IMR-90 (cell line): ENCODE results near the gene LNX1. TPM values are rescaled to one million over a fixed set of nuclear protein-coding genes. Genes with fewer than 3 reads are reported as not detected.
A peak's percentile ranks its signal among the peaks of the same experiment; 100 is the strongest.

Experiments
- ATAC-seq: fragments of 200-7000 bp; cut with Tn5 transposase; 2 replicates; pipeline ENCODE4 v1.9.1; 2020; ENCODE audit warnings: low read depth, mild to moderate bottlenecking, moderate library complexity
- BruUV-seq: library from RNA; stranded (reverse); fragments of 400-500 nt; replicated peaks from 2 replicates; lab custom pipeline; 2021; lab: Mats Ljungman, UMichigan
- CTCF ChIA-PET: fragments of 300-600 bp; formaldehyde crosslinking; extraction: SDS; loops from one replicate; lab custom pipeline; 2021; ENCODE audit warnings: antibody characterized with exemption; lab: Yijun Ruan, JAX
- POLR2A ChIA-PET: fragments of 300-600 bp; sonication (Branson Sonifier 250); formaldehyde crosslinking; loops from one replicate; lab custom pipeline; 2022; ENCODE audit warnings: antibody characterized with exemption; ENCODE audit not compliant: unreplicated experiment; lab: Charles Lee
- DNase-seq: peaks from one replicate; pipeline ENCODE4 v3.0.0; 2013
- H2AFZ ChIP-seq: replicated peaks from 2 replicates; pipeline ENCODE3; 2013; ENCODE audit warnings: low read length, mild to moderate bottlenecking; ENCODE audit not compliant: poor library complexity
- H2AK5ac ChIP-seq: 2 replicates; pipeline ENCODE4 v1.6.1; 2013; ENCODE audit warnings: low read depth, low read length, inconsistent platforms
- H2AK9ac ChIP-seq: replicated peaks from 2 replicates; pipeline ENCODE3; 2013; ENCODE audit warnings: mild to moderate bottlenecking, low read depth, low read length, moderate library complexity; ENCODE audit not compliant: poor library complexity
- H2BK120ac ChIP-seq: 2 replicates; pipeline ENCODE4 v1.6.1; 2013; ENCODE audit warnings: low read depth, low read length, inconsistent platforms
- H2BK15ac ChIP-seq: 3 replicates; pipeline ENCODE4 v1.6.1; 2013; ENCODE audit warnings: low read depth, low read length, inconsistent platforms
- H2BK20ac ChIP-seq: 2 replicates; pipeline ENCODE4 v1.6.1; 2013; ENCODE audit warnings: low read depth, mild to moderate bottlenecking, inconsistent platforms, low read length, moderate library complexity
- H2BK5ac ChIP-seq: 2 replicates; pipeline ENCODE4 v1.6.1; 2013; ENCODE audit warnings: mild to moderate bottlenecking, low read depth, low read length, inconsistent platforms; ENCODE audit not compliant: poor library complexity, severe bottlenecking
- H3K14ac ChIP-seq: replicated peaks from 2 replicates; pipeline ENCODE4 v1.6.1; 2013; ENCODE audit warnings: low read depth, low read length, inconsistent platforms
- H3K18ac ChIP-seq: 2 replicates; pipeline ENCODE4 v1.6.1; 2013; ENCODE audit warnings: low read depth, low read length, control low read depth
- H3K23ac ChIP-seq: 2 replicates; pipeline ENCODE4 v1.6.1; 2013; ENCODE audit warnings: low read depth, low read length, inconsistent platforms
- H3K27ac ChIP-seq: 2 replicates; pipeline ENCODE4 v1.5.1; 2013; ENCODE audit warnings: mild to moderate bottlenecking, control low read depth, low read length; ENCODE audit not compliant: insufficient read depth
- H3K27me3 ChIP-seq: 2 replicates; pipeline ENCODE4 v1.6.1; 2013; ENCODE audit warnings: low read length; ENCODE audit not compliant: control insufficient read depth, insufficient read depth
- H3K36me3 ChIP-seq: 2 replicates; pipeline ENCODE4 v1.6.1; 2013; ENCODE audit warnings: low read length, mixed read lengths; ENCODE audit not compliant: control insufficient read depth, insufficient read depth
- H3K4ac ChIP-seq: 2 replicates; pipeline ENCODE4 v1.6.1; 2013; ENCODE audit warnings: low read depth, low read length, inconsistent platforms
- H3K4me1 ChIP-seq: 2 replicates; pipeline ENCODE4 v1.6.1; 2013; ENCODE audit warnings: low read length, mixed read lengths; ENCODE audit not compliant: control insufficient read depth, insufficient read depth
- H3K4me2 ChIP-seq: 2 replicates; pipeline ENCODE4 v1.6.1; 2013; ENCODE audit warnings: low read depth, mild to moderate bottlenecking, control low read depth, low read length, moderate library complexity
- H3K4me3 ChIP-seq: 2 replicates; pipeline ENCODE4 v1.5.1; 2013; ENCODE audit warnings: low read depth, mild to moderate bottlenecking, control low read depth, low read length, moderate library complexity; ENCODE audit not compliant: insufficient read depth
- H3K56ac ChIP-seq: 2 replicates; pipeline ENCODE4 v1.6.1; 2013; ENCODE audit warnings: low read length, inconsistent platforms; ENCODE audit not compliant: insufficient read depth; ENCODE audit errors: extremely low read depth
- H3K79me1 ChIP-seq, 2 experiments: 2 replicates each; pipeline ENCODE4 v1.6.1; 2013; ENCODE audit warnings: low read length in 2 of 2, inconsistent platforms in 1 of 2, low read depth in 1 of 2
- H3K9ac ChIP-seq: 2 replicates; pipeline ENCODE4 v1.6.1; 2013; ENCODE audit warnings: low read depth, low read length, control low read depth
- H3K9me1 ChIP-seq: 2 replicates; pipeline ENCODE4 v1.6.1; 2013; ENCODE audit warnings: low read length, inconsistent platforms; ENCODE audit not compliant: insufficient read depth
- H3K9me3 ChIP-seq: 2 replicates; pipeline ENCODE4 v1.6.1; 2013; ENCODE audit warnings: low read length; ENCODE audit not compliant: control insufficient read depth, insufficient read depth
- H4K20me1 ChIP-seq: 2 replicates; pipeline ENCODE4 v1.6.1; 2013; ENCODE audit warnings: low read length, inconsistent platforms; ENCODE audit not compliant: insufficient read depth
- H4K5ac ChIP-seq: 2 replicates; pipeline ENCODE4 v1.6.1; 2013; ENCODE audit warnings: mild to moderate bottlenecking, low read depth, low read length, control low read depth
- H4K8ac ChIP-seq, 2 experiments: 2 replicates each; pipeline ENCODE4 v1.6.1; 2013; ENCODE audit warnings: low read depth in 2 of 2, low read length in 2 of 2, control low read depth in 1 of 2, inconsistent platforms in 1 of 2
- H4K91ac ChIP-seq: 2 replicates; pipeline ENCODE4 v1.6.1; 2013; ENCODE audit warnings: low read depth, low read length, inconsistent platforms; ENCODE audit not compliant: insufficient read depth
- ELK1 ChIP-seq: fragments of 150-350 bp; IDR thresholded peaks from 2 replicates; pipeline ENCODE4 v1.6.1; 2016; ENCODE audit warnings: low read depth, mild to moderate bottlenecking, low read length, moderate library complexity, borderline replicate concordance
- MAFK ChIP-seq: IDR thresholded peaks from 2 replicates; pipeline ENCODE4 v1.6.1; 2012; ENCODE audit warnings: low read depth, low read length, improper control_type of control experiment
- NFE2L2 ChIP-seq: fragments of 150-350 bp; IDR thresholded peaks from 2 replicates; pipeline ENCODE4 v1.6.1; 2016; ENCODE audit warnings: low read depth, mild to moderate bottlenecking, low read length
- RFX5 ChIP-seq: IDR thresholded peaks from 2 replicates; pipeline ENCODE4 v1.8.0; 2012; ENCODE audit warnings: low read depth, mild to moderate bottlenecking, low read length, moderate library complexity
- WGBS, 2 experiments: methylation state at CpG; one replicate each; pipeline versions ENCODE4 v1.1.5 to v1.1.7; 2013; ENCODE audit warnings: missing lambda C conversion rate in 2 of 2; ENCODE audit not compliant: insufficient read length in 1 of 2; ENCODE audit errors: extremely low coverage in 2 of 2; 5-methylcytosine and 5-hydroxymethylcytosine counted together
- dilution Hi-C: fragments of 300-500 bp; cut with HindIII; formaldehyde crosslinking; loops from one replicate; pipeline ENCODE4 v1.14.3; 2018; ENCODE audit warnings: low sequenced_read_pairs; ENCODE audit not compliant: unreplicated experiment
- in situ Hi-C: fragments of 300-500 bp; cut with MboI; formaldehyde crosslinking; loops from 3 replicates; pipeline ENCODE4 v1.14.3; 2019; ENCODE audit warnings: low sequenced_read_pairs, inconsistent platforms, mixed read lengths
- intact Hi-C: fragments of 100-400 bp; cut with micrococcal nuclease; formaldehyde crosslinking; loops from 2 replicates; pipeline ENCODE4 v1.10.0; 2022
- polyA plus RNA-seq, 3 experiments: library from polyadenylated mRNA; depleted of rRNA; stranded (reverse); fragments of >200 nt; gene quantifications; 2 replicates each; pipeline ENCODE4 v1.2.3, GENCODE V29; 2012; ENCODE audit warnings: low replicate concordance in 1 of 3
- total RNA-seq: library from RNA; depleted of rRNA; stranded (reverse); fragments of >200 nt; gene quantifications from 2 replicates; pipeline ENCODE4 v1.2.3, GENCODE V29; 2012
- TF ChIP-seq, protein P1 (sequence below): conservative IDR thresholded peaks from 2 replicates; pipeline ENCODE4 v1.5.1; 2012; ENCODE audit warnings: mild to moderate bottlenecking, low read depth, low read length, improper control_type of control experiment

Gene LNX1
- total and polyA plus RNA-seq, 2 of the 4 experiments (the other 2 are of a cell fraction), result 0.15 to 0.36 TPM

DNA sequence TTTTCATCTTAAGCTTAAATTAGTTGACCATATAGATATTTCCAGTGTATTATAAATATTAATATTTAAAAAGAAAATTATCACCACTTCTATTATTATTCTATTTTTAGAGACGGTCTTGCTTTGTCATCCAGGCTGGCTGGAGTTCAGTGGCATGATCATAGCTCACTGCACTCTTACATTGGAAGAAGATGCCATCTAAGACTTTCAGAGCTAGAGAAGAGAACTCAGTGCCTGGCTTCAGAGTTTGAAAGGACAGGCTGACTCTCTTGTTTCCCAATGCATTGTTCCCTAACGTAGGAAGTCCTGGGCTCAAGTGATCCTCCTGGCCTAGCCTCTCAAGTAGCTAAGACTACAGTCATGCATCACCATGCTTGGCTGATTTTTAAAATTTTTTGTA is 137.9 kb downstream of the LNX1 start:
- Histone ChIP-seq H4K8ac (peak overlapping the region in 1 of 2 experiments; percentile 2; a peak in 1 of 4 replicates), H3K4me2 (no peak overlapping the region), H2AK9ac (no peak overlapping the region), H2AFZ (no peak overlapping the region), H2BK5ac (no peak overlapping the region), H4K5ac (no peak overlapping the region; the same call in 1 of the 2 replicates), H3K56ac (no peak overlapping the region), H3K27me3 (no peaks in the 10 kb centered on the region), H3K79me1 (peaks cover 18 to 34% of the 10 kb centered on the region in 2 experiments), H3K23ac (no peak overlapping the region), H2BK15ac (no peak overlapping the region), H3K36me3 (peaks cover 16% of the 10 kb centered on the region), H2AK5ac (no peak overlapping the region), H3K9ac (no peak overlapping the region), H3K9me1 (peaks cover 5% of the 10 kb centered on the region), H2BK20ac (no peak overlapping the region), H3K18ac (no peak overlapping the region), H3K4ac (no peak overlapping the region), H3K9me3 (no peaks in the 10 kb centered on the region), H4K91ac (no peak overlapping the region), H3K14ac (no peak overlapping the region), H3K4me1 (no peaks in the 10 kb centered on the region), H2BK120ac (no peak overlapping the region), H3K4me3 (no peak overlapping the region), H4K20me1 (no peaks in the 10 kb centered on the region; the same call in 1 of the 2 replicates), H3K27ac (peak overlapping the region; percentile 16; the same call in 1 of the 2 replicates)
- BruUV-seq, result no TSS peak
- dilution Hi-C loops, result no loop called here
- CTCF ChIA-PET, result no interaction called here
- in situ Hi-C loops, result no loop called here
- intact Hi-C loops, result loop anchor here (10.0 kb wide), 1 partner anchor 259 kb away; no protein-coding TSS in a partner anchor
- no peak for TF ChIP-seq MAFK
- TF ChIP-seq NFE2L2, result peak; percentile 29; the same call in 1 of the 2 replicates
- TF ChIP-seq ELK1, result no peak
- no peak for TF ChIP-seq RFX5
- TF ChIP-seq, protein P1, sequence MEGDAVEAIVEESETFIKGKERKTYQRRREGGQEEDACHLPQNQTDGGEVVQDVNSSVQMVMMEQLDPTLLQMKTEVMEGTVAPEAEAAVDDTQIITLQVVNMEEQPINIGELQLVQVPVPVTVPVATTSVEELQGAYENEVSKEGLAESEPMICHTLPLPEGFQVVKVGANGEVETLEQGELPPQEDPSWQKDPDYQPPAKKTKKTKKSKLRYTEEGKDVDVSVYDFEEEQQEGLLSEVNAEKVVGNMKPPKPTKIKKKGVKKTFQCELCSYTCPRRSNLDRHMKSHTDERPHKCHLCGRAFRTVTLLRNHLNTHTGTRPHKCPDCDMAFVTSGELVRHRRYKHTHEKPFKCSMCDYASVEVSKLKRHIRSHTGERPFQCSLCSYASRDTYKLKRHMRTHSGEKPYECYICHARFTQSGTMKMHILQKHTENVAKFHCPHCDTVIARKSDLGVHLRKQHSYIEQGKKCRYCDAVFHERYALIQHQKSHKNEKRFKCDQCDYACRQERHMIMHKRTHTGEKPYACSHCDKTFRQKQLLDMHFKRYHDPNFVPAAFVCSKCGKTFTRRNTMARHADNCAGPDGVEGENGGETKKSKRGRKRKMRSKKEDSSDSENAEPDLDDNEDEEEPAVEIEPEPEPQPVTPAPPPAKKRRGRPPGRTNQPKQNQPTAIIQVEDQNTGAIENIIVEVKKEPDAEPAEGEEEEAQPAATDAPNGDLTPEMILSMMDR, result no peak
- WGBS, 2 experiments, result 100% methylated on average over 1 of the region's 2 CpGs; no CpG with 5 or more reads in 1 of the 2 experiments
- ATAC-seq, result no peak
- POLR2A ChIA-PET, result no interaction called here
- peak; percentile 15 for DNase-seq
